Lower lobe of right lung (tissue), 2 donors: ENCODE results near the gene MORN1. TPM values are rescaled to one million over a fixed set of nuclear protein-coding genes. Genes with fewer than 3 reads are reported as not detected.

Experiments
- ATAC-seq, 2 donors: fragments of 200-7000 bp; cut with Tn5 transposase; one replicate each; pipeline ENCODE4 v1.9.1; 2020 to 2022; ENCODE audit warnings: mild to moderate bottlenecking in 2 of 2, moderate library complexity in 2 of 2
- DNase-seq: peaks from one replicate; pipeline ENCODE4 v3.0.0-alpha.2; 2020
- H3K27ac ChIP-seq: fragments of 200-600 bp; one replicate; pipeline ENCODE4 v1.8.0; 2022
- H3K27me3 ChIP-seq: fragments of 200-600 bp; one replicate; pipeline ENCODE4 v1.8.0; 2022; ENCODE audit warnings: low read depth
- H3K36me3 ChIP-seq: fragments of 200-600 bp; one replicate; pipeline ENCODE4 v1.8.0; 2022; ENCODE audit warnings: mild to moderate bottlenecking
- H3K4me1 ChIP-seq: fragments of 200-600 bp; one replicate; pipeline ENCODE4 v1.8.0; 2022
- H3K4me3 ChIP-seq: fragments of 200-600 bp; one replicate; pipeline ENCODE4 v1.8.0; 2022; ENCODE audit warnings: mild to moderate bottlenecking
- H3K9me3 ChIP-seq: fragments of 200-600 bp; one replicate; pipeline ENCODE4 v1.8.0; 2022
- intact Hi-C: fragments of 100-400 bp; cut with DNase I; formaldehyde crosslinking; loops from one replicate; pipeline ENCODE4 v1.11.0; 2022
- total RNA-seq: library from RNA; stranded (reverse); fragmentation: NEBNext Ultra II Directional; extraction: Animal tissue kit (Norgen Biotek cat#: 25700); gene quantifications from one replicate; pipeline ENCODE4 v1.2.1, GENCODE V29; 2021
- TF ChIP-seq, protein P1 (sequence below): fragments of 200-600 bp; IDR thresholded peaks from one replicate; pipeline ENCODE4 v1.8.0; 2022; ENCODE audit warnings: antibody characterized with exemption, mild to moderate bottlenecking
- donor health status: DM: no; HTN: yes; CAD: no; lungs with severe emphysema.

The MORN1 gene
- total RNA-seq, 1 donor from 2014 or later: 13.4 TPM

DNA sequence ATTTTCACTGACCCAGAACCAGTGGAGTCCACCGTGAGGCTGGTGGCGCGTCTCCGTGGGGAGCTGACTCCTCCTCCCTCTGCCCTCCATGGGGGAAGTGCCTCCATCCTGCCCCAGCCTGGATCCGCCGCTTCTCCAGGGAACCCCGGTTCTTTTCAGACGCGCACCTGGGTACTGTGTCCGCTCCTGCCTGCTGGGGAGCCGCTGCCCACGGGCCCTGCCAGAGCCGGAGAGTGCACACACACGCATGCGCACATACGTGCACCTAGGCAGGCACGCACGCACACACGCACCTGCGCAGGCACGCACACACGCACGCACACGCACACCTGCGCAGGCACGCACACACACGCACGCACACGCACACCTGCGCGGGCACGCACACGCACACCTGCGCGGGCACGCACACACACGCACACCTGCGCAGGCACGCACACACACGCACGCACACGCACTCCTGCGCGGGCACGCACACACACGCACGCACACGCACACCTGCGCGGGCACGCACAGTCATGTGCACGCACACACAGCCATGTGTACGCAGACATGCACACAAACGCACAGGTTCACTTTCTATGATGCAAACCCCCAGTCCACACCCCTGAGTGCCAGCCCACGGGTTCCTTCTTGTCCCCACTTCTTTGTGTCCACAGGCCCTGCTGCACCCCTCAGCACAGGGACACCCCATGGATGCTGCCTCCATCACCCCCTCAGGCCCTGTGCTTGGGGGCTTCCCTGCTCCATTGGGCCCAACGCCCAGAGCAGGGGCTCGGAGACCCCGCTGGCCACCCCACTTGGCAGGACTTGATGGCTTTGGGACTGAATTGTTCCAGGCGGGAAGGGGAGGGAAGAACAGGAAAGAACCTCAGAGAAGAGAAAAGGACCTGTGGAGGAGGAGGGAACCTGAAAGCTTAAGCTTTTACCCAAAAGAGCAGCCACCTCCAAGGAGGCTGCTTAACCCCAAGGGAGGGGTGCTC, 42.7 kb downstream of the MORN1 start:
- H3K9me3 ChIP-seq: no peaks in the 10 kb centered on the region
- DNase-seq: peak; percentile 35
- H3K27ac ChIP-seq: no peak overlapping the region
- no peak overlapping the region for H3K4me3 ChIP-seq
- no peaks in the 10 kb centered on the region for H3K36me3 ChIP-seq
- no peaks in the 10 kb centered on the region for H3K27me3 ChIP-seq
- TF ChIP-seq, protein P1, sequence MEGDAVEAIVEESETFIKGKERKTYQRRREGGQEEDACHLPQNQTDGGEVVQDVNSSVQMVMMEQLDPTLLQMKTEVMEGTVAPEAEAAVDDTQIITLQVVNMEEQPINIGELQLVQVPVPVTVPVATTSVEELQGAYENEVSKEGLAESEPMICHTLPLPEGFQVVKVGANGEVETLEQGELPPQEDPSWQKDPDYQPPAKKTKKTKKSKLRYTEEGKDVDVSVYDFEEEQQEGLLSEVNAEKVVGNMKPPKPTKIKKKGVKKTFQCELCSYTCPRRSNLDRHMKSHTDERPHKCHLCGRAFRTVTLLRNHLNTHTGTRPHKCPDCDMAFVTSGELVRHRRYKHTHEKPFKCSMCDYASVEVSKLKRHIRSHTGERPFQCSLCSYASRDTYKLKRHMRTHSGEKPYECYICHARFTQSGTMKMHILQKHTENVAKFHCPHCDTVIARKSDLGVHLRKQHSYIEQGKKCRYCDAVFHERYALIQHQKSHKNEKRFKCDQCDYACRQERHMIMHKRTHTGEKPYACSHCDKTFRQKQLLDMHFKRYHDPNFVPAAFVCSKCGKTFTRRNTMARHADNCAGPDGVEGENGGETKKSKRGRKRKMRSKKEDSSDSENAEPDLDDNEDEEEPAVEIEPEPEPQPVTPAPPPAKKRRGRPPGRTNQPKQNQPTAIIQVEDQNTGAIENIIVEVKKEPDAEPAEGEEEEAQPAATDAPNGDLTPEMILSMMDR: no peak
- ATAC-seq: no peak
- H3K4me1 ChIP-seq: no peaks in the 10 kb centered on the region
- intact Hi-C loops: no loop called here

DNA sequence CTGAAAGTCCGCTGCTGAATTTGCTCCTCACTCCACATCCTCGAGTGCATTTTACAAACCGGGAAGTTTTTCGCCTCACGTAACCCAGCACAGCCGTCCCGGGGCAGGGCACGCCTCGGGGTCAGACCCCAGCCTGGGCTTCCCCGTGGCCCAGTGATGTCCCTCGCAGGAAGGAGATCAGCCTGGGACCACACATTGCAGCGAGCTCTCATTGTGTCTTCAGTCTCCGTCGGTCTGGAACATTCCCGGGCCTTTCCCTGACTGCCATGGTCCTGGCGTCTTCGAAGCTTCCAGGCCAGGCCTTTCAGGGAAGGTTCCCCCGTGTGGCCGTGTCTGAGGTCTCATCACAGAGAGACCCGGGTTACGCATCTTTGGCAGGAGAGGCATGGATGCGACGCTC, 43.5 kb downstream of the MORN1 start:
- DNase-seq (peak; percentile 30), ATAC-seq (no peak)
- H3K36me3 ChIP-seq: no peaks in the 10 kb centered on the region
- TF ChIP-seq, protein P1: no peak
- H3K27ac ChIP-seq: no peak overlapping the region
- H3K4me1 ChIP-seq: no peaks in the 10 kb centered on the region
- intact Hi-C loops: no loop called here
- no peak overlapping the region for H3K4me3 ChIP-seq
- no peaks in the 10 kb centered on the region for H3K9me3 ChIP-seq
- H3K27me3 ChIP-seq: no peaks in the 10 kb centered on the region

DNA sequence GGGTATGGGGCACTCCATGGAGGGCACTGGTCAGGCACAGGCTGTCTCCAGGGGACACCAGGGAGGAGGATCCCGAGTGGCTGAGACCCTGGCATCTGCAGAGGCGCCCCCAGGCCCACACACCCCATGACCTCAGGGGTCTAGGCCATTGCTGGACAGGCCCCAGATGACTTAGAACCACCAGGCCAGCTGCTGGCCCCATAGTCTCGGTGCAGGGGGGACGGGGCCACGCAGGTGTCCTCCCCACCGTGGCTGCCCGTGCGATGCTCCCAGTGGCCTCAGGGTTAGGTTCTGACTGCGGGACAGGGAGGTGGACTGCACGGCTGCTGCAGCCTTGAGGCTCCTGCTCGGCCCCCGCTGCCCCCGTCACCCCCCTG, 44.0 kb downstream of the MORN1 start:
- intact Hi-C loops: no loop called here
- DNase-seq (peak; percentile 34), ATAC-seq (no peak)
- Histone ChIP-seq H3K4me1 (no peaks in the 10 kb centered on the region), H3K36me3 (no peaks in the 10 kb centered on the region), H3K27me3 (no peaks in the 10 kb centered on the region), H3K4me3 (no peak overlapping the region), H3K27ac (no peak overlapping the region), H3K9me3 (no peaks in the 10 kb centered on the region)
- TF ChIP-seq, protein P1: no peak

DNA sequence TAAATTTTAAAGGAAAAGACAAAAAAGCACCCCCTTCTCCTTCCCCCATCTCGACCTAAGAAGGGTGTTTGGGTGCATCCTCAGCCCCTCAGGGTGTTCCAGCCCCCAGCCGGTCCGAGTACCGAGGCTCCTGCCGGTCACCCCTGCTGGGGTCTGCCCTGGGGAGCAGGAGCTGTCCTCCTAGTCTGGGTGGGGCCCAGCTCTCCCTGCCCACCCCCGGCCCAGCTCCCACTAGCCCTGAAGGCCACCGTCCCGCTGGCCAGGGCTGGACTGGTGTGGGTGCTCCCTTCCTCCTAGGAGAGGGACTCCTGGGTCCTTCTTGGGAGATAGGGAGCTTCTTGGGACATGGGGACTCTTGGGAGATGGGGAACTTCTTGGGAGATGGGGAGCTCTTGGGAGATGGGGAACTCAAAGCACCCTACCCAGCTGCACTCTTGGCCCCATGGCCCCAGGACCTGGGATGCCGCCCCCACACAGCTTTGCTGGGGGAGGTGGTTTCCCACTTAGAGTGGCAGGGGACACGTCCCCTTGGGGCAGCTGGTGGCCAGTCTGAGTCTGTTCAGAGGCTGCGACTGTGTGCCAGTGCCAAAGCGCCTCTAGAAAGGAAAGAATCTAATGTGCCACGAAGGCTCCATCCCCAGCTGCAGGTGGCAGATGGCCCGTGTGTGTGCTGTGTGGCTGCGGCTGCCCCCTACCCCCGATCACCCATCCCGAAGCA, 44.5 kb downstream of the MORN1 start:
- intact Hi-C loops: no loop called here
- peak; percentile 20 for DNase-seq

More for the DNA sequence above, 44.5 kb downstream of the MORN1 start:
- no peak for ATAC-seq
- no peaks in the 10 kb centered on the region for H3K9me3 ChIP-seq
- H3K27ac ChIP-seq: no peak overlapping the region
- no peaks in the 10 kb centered on the region for H3K27me3 ChIP-seq
- TF ChIP-seq, protein P1: no peak
- H3K36me3 ChIP-seq: no peaks in the 10 kb centered on the region
- H3K4me3 ChIP-seq: no peak overlapping the region
- no peaks in the 10 kb centered on the region for H3K4me1 ChIP-seq
